ENCODE measurements around the gene BCDIN3D. TPM values are rescaled to one million over a fixed set of nuclear protein-coding genes. Genes with fewer than 3 reads are reported as not detected.
A peak's percentile ranks its signal among the peaks of the same experiment; 100 is the strongest.

Gene BCDIN3D
- total and polyA plus RNA-seq, 9 of the 15 experiments (the other 6 are each of a cell fraction or from before 2014, with no cell fraction given): 3.7 to 6.9 (median 5.6) TPM

DNA sequence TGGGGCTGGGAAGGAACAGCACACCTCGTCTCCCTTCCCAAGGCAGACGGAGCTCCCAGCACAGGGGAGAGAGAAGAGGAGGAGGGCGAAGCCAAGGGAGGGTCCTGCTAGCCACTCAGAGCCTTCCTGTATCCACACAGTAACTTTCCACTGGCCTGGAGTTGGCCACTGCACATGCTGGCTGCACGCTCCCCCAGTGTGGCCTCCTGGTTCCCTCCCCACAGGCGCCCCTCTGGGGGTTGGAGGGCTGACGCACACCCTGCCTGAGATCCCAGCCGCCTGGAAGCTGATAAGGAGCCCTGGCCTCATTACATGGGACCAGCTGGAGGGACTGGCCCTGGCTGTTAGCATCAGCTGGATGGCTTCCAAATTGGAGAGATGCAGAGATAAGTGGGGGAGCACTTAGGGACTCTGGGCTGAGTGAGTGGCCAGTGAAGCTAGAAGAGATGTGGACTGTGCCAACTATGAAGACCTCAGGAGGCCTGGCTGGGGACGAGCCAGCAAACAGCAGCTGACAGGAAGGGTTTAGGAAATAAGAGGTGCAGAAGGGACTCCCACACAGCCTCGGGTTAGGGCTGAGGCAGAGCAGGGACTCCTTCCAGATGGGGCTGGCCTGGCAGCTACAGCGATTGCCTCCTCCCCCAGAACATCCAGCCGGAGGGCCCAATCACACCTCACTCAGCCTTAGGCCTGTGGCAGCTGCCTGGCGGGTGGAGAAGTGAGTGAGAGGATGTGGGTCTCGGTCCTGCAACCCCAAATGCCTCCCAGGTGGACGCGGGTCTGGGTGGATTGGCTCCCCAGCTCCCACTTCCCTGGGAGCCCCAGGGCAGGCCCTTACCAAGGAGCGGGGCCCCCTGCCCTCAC lies 26.3 kb upstream of the BCDIN3D start (continued):
- TF ChIP-seq, protein P1, sequence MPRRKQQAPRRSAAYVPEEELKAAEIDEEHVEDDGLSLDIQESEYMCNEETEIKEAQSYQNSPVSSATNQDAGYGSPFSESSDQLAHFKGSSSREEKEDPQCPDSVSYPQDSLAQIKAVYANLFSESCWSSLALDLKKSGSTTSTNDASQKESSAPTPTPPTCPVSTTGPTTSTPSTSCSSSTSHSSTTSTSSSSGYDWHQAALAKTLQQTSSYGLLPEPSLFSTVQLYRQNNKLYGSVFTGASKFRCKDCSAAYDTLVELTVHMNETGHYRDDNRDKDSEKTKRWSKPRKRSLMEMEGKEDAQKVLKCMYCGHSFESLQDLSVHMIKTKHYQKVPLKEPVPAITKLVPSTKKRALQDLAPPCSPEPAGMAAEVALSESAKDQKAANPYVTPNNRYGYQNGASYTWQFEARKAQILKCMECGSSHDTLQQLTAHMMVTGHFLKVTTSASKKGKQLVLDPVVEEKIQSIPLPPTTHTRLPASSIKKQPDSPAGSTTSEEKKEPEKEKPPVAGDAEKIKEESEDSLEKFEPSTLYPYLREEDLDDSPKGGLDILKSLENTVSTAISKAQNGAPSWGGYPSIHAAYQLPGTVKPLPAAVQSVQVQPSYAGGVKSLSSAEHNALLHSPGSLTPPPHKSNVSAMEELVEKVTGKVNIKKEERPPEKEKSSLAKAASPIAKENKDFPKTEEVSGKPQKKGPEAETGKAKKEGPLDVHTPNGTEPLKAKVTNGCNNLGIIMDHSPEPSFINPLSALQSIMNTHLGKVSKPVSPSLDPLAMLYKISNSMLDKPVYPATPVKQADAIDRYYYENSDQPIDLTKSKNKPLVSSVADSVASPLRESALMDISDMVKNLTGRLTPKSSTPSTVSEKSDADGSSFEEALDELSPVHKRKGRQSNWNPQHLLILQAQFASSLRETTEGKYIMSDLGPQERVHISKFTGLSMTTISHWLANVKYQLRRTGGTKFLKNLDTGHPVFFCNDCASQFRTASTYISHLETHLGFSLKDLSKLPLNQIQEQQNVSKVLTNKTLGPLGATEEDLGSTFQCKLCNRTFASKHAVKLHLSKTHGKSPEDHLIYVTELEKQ (CRISPR knock-in tag; IDR thresholded peaks at IDR 0.05): 0 out of 2 replicates have a peak, but pooled peaks have one; percentile 29
- TF ChIP-seq XRCC4 (IDR thresholded peaks at IDR 0.05; ENCODE audit: extremely low read depth, insufficient read depth, insufficient read length) (no peak), ZBTB17 (CRISPR knock-in tag; IDR thresholded peaks at IDR 0.05) (peak; percentile 75), JUND (IDR thresholded peaks at IDR 0.05; ENCODE audit: borderline replicate concordance, low read depth, low read length) (peak; percentile 96), JUND (tag; IDR thresholded peaks at IDR 0.05; ENCODE audit: borderline replicate concordance, low read depth, low read length) (peak; percentile 95; the same call in 2 of the 3 replicates), RBM15 (IDR thresholded peaks at IDR 0.05; ENCODE audit: insufficient read depth, low read length) (no peak), KLF13 (tag; IDR thresholded peaks at IDR 0.05; ENCODE audit: borderline replicate concordance, low read depth) (0 out of 2 replicates have a peak, but pooled peaks have one; percentile 37), FUS (optimal IDR thresholded peaks at IDR 0.05; ENCODE audit: low read depth, low read length) (no peak), ATF1 (CRISPR knock-in tag; IDR thresholded peaks at IDR 0.05) (no peak), ATF1 (tag; IDR thresholded peaks at IDR 0.05) (peak; percentile 92), EP400 (IDR thresholded peaks at IDR 0.05) (peak; percentile 74), ZNF124 (CRISPR knock-in tag; IDR thresholded peaks at IDR 0.05) (no peak), THRB (CRISPR knock-in tag; conservative IDR thresholded peaks at IDR 0.05) (no peak), FOXK2 (conservative IDR thresholded peaks at IDR 0.05 in 1 of 2, IDR thresholded peaks at IDR 0.05 in 1 of 2; ENCODE audit: low read depth in 2 of 2) (no peak), HDGF (IDR thresholded peaks at IDR 0.05) (no peak), CREBBP (IDR thresholded peaks at IDR 0.05; ENCODE audit: low read depth, low read length) (no peak), ATF7 (IDR thresholded peaks at IDR 0.05) (peak; percentile 97)
- TF ChIP-seq, protein P2, sequence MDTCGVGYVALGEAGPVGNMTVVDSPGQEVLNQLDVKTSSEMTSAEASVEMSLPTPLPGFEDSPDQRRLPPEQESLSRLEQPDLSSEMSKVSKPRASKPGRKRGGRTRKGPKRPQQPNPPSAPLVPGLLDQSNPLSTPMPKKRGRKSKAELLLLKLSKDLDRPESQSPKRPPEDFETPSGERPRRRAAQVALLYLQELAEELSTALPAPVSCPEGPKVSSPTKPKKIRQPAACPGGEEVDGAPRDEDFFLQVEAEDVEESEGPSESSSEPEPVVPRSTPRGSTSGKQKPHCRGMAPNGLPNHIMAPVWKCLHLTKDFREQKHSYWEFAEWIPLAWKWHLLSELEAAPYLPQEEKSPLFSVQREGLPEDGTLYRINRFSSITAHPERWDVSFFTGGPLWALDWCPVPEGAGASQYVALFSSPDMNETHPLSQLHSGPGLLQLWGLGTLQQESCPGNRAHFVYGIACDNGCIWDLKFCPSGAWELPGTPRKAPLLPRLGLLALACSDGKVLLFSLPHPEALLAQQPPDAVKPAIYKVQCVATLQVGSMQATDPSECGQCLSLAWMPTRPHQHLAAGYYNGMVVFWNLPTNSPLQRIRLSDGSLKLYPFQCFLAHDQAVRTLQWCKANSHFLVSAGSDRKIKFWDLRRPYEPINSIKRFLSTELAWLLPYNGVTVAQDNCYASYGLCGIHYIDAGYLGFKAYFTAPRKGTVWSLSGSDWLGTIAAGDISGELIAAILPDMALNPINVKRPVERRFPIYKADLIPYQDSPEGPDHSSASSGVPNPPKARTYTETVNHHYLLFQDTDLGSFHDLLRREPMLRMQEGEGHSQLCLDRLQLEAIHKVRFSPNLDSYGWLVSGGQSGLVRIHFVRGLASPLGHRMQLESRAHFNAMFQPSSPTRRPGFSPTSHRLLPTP (IDR thresholded peaks at IDR 0.05; ENCODE audit: borderline replicate concordance, extremely low read depth, insufficient read length): no peak
